ENCODE results near the gene THRA. TPM values are rescaled to one million over a fixed set of nuclear protein-coding genes. Genes with fewer than 3 reads are reported as not detected.
A peak's percentile ranks its signal among the peaks of the same experiment; 100 is the strongest.

THRA gene
- polyA plus RNA-seq, 1 of the 3 experiments (the other 2 are of a cell fraction), result 23.1 TPM

DNA sequence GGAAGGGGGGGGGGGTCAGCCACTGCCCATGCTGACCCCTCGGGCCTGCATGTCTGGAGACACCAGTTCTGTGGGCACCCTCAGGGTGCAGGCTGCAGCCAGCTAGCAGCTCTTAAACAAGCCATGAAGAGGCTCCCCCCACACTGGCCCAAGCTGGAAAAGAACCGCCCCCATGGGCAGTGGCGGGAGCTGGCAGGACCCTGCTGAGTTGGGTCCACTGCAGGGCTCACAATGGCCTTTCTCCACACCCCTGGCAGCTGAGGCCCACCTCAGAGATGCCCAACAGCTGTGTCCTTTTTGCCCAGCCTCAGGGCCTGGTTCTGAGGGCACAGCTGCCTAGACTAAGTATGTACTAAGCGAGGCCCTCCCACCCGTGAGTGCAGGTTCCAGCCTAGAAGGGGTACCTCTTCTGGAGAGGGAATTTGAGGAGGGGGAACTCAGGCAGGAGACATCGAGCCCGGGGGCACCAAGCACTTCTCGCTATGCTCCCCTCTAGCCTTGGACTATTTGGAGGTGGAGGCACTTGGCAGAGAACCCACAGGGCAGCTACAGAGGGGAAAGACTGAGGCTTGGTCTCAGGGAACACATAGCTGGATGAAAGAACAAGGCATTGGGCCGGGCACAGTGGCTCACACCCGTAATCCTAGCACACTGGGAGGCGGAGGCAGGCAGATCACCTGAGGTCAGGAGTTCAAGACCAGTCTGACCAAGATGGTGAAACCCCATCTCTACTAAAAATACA lies 3.2 kb downstream of the THRA start:
- DNase-seq, result no peak
- ChIA-PET POLR2A (interaction anchor here (0.9 to 2.4 kb wide), 2 partner anchors 9 to 12 kb away, joined by 3 to 8 read pairs; partner anchors contain the start of gene MED24), CTCF (interaction anchor here (0.6 to 12.8 kb wide), 12 partner anchors 8 to 237 kb away, joined by 3 to 160 read pairs (median 4); partner anchors contain the start of gene MED24)
- H3K36me3 ChIP-seq (replicated peaks in 1 of 2; ENCODE audit: control insufficient read depth in 1 of 2, insufficient read depth in 2 of 2, low read length in 1 of 2), result no peaks in the 10 kb centered on the region
- no peaks in the 10 kb centered on the region for H3K27me3 ChIP-seq (ENCODE audit: insufficient read depth)
- H3K9me2 ChIP-seq, result no peaks in the 10 kb centered on the region
- peaks cover 52% of the 10 kb centered on the region; the same call in 1 of the 2 replicates for H3K79me2 ChIP-seq (ENCODE audit: insufficient read depth)
- peak overlapping the region; percentile 40; the same call in 1 of the 2 replicates for H3K9ac ChIP-seq
- H4K20me1 ChIP-seq (ENCODE audit: insufficient read depth), result no peaks in the 10 kb centered on the region
- peaks cover 9% of the 10 kb centered on the region for H3F3A ChIP-seq (replicated peaks; ENCODE audit: insufficient read depth)
- H3K4me3 ChIP-seq (ENCODE audit: low read depth in 2 of 2, low read length in 1 of 2), result no peak overlapping the region; a peak in 1 of 4 replicates
- H3K4me1 ChIP-seq (ENCODE audit: control insufficient read depth in 1 of 2, insufficient read depth in 2 of 2, low read depth in 1 of 2, low read length in 1 of 2), result peaks cover 43 to 62% of the 10 kb centered on the region in 2 experiments
- WGBS (ENCODE audit: low lambda C conversion rate), result 95% methylated on average over 4 of the region's 11 CpGs
- H3K27ac ChIP-seq (ENCODE audit: low read depth in 2 of 2, low read length in 1 of 2), result peak overlapping the region in 1 of 2 experiments; percentile 35; a peak in 1 of 4 replicates
- peak overlapping the region; percentile 95 for H3K4me2 ChIP-seq
- TF ChIP-seq ELF1 (IDR thresholded peaks at IDR 0.05) (no peak), FOXM1 (IDR thresholded peaks at IDR 0.05; ENCODE audit: low read depth) (no peak), TEAD4 (IDR thresholded peaks at IDR 0.05; ENCODE audit: borderline replicate concordance, insufficient read depth) (no peak), SIN3A (IDR thresholded peaks at IDR 0.05; ENCODE audit: borderline replicate concordance, low read depth, low read length) (no peak), TCF12 (IDR thresholded peaks at IDR 0.05) (no peak), POLR2AphosphoS5 (IDR thresholded peaks at IDR 0.05; ENCODE audit: low read depth, low read length) (no peak), MXI1 (IDR thresholded peaks at IDR 0.05; ENCODE audit: low read depth, low read length) (no peak), USF2 (IDR thresholded peaks at IDR 0.05; ENCODE audit: borderline replicate concordance, low read depth, low read length) (no peak)
- TF ChIP-seq, protein P1, sequence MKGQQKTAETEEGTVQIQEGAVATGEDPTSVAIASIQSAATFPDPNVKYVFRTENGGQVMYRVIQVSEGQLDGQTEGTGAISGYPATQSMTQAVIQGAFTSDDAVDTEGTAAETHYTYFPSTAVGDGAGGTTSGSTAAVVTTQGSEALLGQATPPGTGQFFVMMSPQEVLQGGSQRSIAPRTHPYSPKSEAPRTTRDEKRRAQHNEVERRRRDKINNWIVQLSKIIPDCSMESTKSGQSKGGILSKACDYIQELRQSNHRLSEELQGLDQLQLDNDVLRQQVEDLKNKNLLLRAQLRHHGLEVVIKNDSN (IDR thresholded peaks at IDR 0.05; ENCODE audit: borderline replicate concordance, low read depth), result no peak
- TF ChIP-seq, protein P2, sequence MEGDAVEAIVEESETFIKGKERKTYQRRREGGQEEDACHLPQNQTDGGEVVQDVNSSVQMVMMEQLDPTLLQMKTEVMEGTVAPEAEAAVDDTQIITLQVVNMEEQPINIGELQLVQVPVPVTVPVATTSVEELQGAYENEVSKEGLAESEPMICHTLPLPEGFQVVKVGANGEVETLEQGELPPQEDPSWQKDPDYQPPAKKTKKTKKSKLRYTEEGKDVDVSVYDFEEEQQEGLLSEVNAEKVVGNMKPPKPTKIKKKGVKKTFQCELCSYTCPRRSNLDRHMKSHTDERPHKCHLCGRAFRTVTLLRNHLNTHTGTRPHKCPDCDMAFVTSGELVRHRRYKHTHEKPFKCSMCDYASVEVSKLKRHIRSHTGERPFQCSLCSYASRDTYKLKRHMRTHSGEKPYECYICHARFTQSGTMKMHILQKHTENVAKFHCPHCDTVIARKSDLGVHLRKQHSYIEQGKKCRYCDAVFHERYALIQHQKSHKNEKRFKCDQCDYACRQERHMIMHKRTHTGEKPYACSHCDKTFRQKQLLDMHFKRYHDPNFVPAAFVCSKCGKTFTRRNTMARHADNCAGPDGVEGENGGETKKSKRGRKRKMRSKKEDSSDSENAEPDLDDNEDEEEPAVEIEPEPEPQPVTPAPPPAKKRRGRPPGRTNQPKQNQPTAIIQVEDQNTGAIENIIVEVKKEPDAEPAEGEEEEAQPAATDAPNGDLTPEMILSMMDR (IDR thresholded peaks at IDR 0.05), result no peak
- no peak overlapping the region for H2AFZ ChIP-seq (ENCODE audit: low read depth)
- H3K9me3 ChIP-seq, result no peaks in the 10 kb centered on the region

DNA sequence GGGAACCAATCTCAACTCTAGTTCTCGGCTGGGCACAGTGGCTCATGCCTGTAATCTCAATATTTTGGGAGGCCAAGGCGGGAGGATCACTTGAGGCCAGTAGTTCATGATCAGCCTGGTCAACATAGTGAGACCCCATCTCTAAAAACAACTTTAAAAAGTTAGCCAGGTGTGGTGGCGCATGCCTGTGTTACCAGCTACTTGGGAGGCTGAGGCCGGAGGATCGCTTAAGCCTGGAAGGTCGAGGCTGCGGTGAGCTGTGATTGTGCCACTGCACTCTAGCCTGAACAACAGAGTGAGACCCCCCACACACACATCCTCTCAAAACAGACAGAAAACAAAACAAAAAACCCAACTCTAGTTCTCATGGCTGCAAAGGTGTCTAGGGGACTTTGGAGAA lies 4.9 kb downstream of the THRA start:
- H3K79me2 ChIP-seq (ENCODE audit: insufficient read depth), result peaks cover 60% of the 10 kb centered on the region; the same call in 1 of the 2 replicates
- H2AFZ ChIP-seq (ENCODE audit: low read depth), result no peak overlapping the region
- H3K4me1 ChIP-seq (ENCODE audit: control insufficient read depth in 1 of 2, insufficient read depth in 2 of 2, low read depth in 1 of 2, low read length in 1 of 2), result peaks cover 61 to 76% of the 10 kb centered on the region in 2 experiments
- H3K9me3 ChIP-seq, result no peaks in the 10 kb centered on the region
- H3K27me3 ChIP-seq (ENCODE audit: insufficient read depth), result no peaks in the 10 kb centered on the region
- 99% methylated on average over 7 of the region's 7 CpGs for WGBS (ENCODE audit: low lambda C conversion rate)
- H3K9me2 ChIP-seq, result no peaks in the 10 kb centered on the region
- H3F3A ChIP-seq (replicated peaks; ENCODE audit: insufficient read depth), result peaks cover 13% of the 10 kb centered on the region
- H3K4me2 ChIP-seq, result peak overlapping the region; percentile 81
- no peak for TF ChIP-seq POLR2AphosphoS5 (IDR thresholded peaks at IDR 0.05; ENCODE audit: low read depth, low read length)
- no peak for TF ChIP-seq USF2 (IDR thresholded peaks at IDR 0.05; ENCODE audit: borderline replicate concordance, low read depth, low read length)
- TF ChIP-seq EP300 (IDR thresholded peaks at IDR 0.05; ENCODE audit: borderline replicate concordance in 1 of 2, low read depth in 1 of 2, low read length in 1 of 2), result no peak
- no peak for TF ChIP-seq MXI1 (IDR thresholded peaks at IDR 0.05; ENCODE audit: low read depth, low read length)
- TF ChIP-seq MEF2A (IDR thresholded peaks at IDR 0.05; ENCODE audit: borderline replicate concordance, low read depth), result no peak
- TF ChIP-seq SIN3A (IDR thresholded peaks at IDR 0.05; ENCODE audit: borderline replicate concordance, low read depth, low read length), result no peak
- ChIA-PET CTCF (interaction anchor here (1.7 to 12.8 kb wide), 3 partner anchors 6 to 53 kb away, joined by 4 to 160 read pairs (median 100); no protein-coding TSS in a partner anchor), POLR2A (interaction anchor here (1.8 kb wide), 1 partner anchor 46 kb away, joined by 7 read pairs; no protein-coding TSS in a partner anchor)
- H3K36me3 ChIP-seq (replicated peaks in 1 of 2; ENCODE audit: control insufficient read depth in 1 of 2, insufficient read depth in 2 of 2, low read length in 1 of 2), result no peaks in the 10 kb centered on the region
- no peak for DNase-seq
- H4K20me1 ChIP-seq (ENCODE audit: insufficient read depth), result 0 out of 2 replicates have a peak, but pooled peaks cover 3% of the 10 kb centered on the region
- no peak overlapping the region for H3K4me3 ChIP-seq (ENCODE audit: low read depth in 2 of 2, low read length in 1 of 2)
- no peak overlapping the region for H3K9ac ChIP-seq
- H3K27ac ChIP-seq (ENCODE audit: low read depth in 2 of 2, low read length in 1 of 2), result peak overlapping the region in 1 of 2 experiments; percentile 72; a peak in 1 of 4 replicates

Measured in SK-N-SH (cell line).